Adrenal gland (tissue), 12 donors: ENCODE data around the gene ATG2B. TPM values are rescaled to one million over a fixed set of nuclear protein-coding genes. Genes with fewer than 3 reads are reported as not detected.

ENCODE experiments used
- DNase-seq, 7 donors: peaks; one replicate each; pipeline ENCODE4 v3.0.0-alpha.2; 2019 to 2020
- H3K27ac ChIP-seq, 5 donors: fragments of 200-600 bp; sonication (generic) in 4 of 5; 1 replicate in 3 of 5; 2 replicates in 2 of 5; pipeline versions ENCODE4 v1.5.1 to v1.8.0; 2016 to 2020; ENCODE audit warnings: mild to moderate bottlenecking in 1 of 5
- H3K27me3 ChIP-seq: fragments of 200-600 bp; 2 replicates; pipeline ENCODE4 v1.8.0; 2021
- H3K36me3 ChIP-seq, 2 donors: fragments of 200-600 bp; replicated peaks in 1 of 2; 1 replicate in 1 of 2; 2 replicates in 1 of 2; pipeline versions ENCODE4 v1.5.1 to v1.8.0; 2018 to 2022
- H3K4me1 ChIP-seq, 2 donors: fragments of 200-600 bp; replicated peaks in 1 of 2; 1 replicate in 1 of 2; 2 replicates in 1 of 2; pipeline versions ENCODE4 v1.5.1 to v1.8.0; 2018 to 2021
- H3K4me3 ChIP-seq, 4 donors: fragments of 200-600 bp; sonication (generic) in 3 of 4; one replicate each; pipeline ENCODE4 v1.5.1; 2016 to 2018
- H3K9me3 ChIP-seq, 3 donors: fragments of 200-600 bp; sonication (generic) in 1 of 3; replicated peaks in 1 of 3; 1 replicate in 2 of 3; 2 replicates in 1 of 3; pipeline versions ENCODE4 v1.5.1 to v1.8.0; 2016 to 2021
- POLR2A ChIP-seq, 2 donors: fragments of 450-650 bp; IDR thresholded peaks; one replicate each; pipeline ENCODE4 v1.6.1; 2017; ENCODE audit warnings: antibody characterized with exemption in 2 of 2, mild to moderate bottlenecking in 2 of 2, moderate library complexity in 1 of 2
- WGBS, 4 donors: extraction: QIAGEN DNeasy Blood & Tissue Kit in 2 of 4; methylation state at CpG; one replicate each; pipeline versions ENCODE4 v1.1.5 to v1.1.7; 2013 to 2017; 5-methylcytosine and 5-hydroxymethylcytosine counted together
- intact Hi-C, 2 donors: fragments of 100-400 bp; cut with DNase I; formaldehyde crosslinking; loops; one replicate each; pipeline versions ENCODE4 v1.14.1 to v1.15.0; 2022 to 2023
- polyA plus RNA-seq, 3 donors: library from polyadenylated mRNA; stranded (reverse); fragments of 200-250 nt in 2 of 3; fragments of 350-450 nt in 1 of 3; fragmentation: Illumina TruSeq in 1 of 3; extraction: RNeasy Lipid Tissue Mini Kit (QIAGEN cat#74804) in 1 of 3; gene quantifications; one replicate each; pipeline ENCODE4 v1.2.3, GENCODE V29; 2013 to 2014
- total RNA-seq, 9 donors: library from RNA; depleted of rRNA in 4 of 9; stranded (reverse); fragments of >200 nt in 4 of 9; fragments of 120-200 nt in 1 of 9; fragmentation: NEBNext Ultra II Directional in 1 of 9; extraction: Animal tissue kit (Norgen Biotek cat#: 25700) in 1 of 9; gene quantifications; one replicate each; pipeline versions ENCODE4 v1.1.0 to v1.2.4, GENCODE V29; 2013 to 2023
- TF ChIP-seq, protein P1 (sequence below), 6 experiments: fragments of 450-650 bp in 4 of 6; fragments of 200-600 bp in 2 of 6; sonication (generic) in 1 of 6; IDR thresholded peaks; 1 replicate in 5 of 6; 2 replicates in 1 of 6; pipeline versions ENCODE4 v1.5.1 to v1.8.0; 2016 to 2021; ENCODE audit warnings: antibody characterized with exemption in 6 of 6, mild to moderate bottlenecking in 2 of 6, moderate library complexity in 1 of 6
- donor health status: healthy with polysubstance abuse.
- donor health status: Bipolar disorder and iron deficiency.
- donor health status: DM: yes; HTN: yes; CAD: no.
- donor health status: DM: no; HTN: no; CAD: no.
- donor health status: DM: no; HTN: no; CAD: no.
- donor health status: DM: yes; HTN: yes; CAD: no.

Gene ATG2B
- total and polyA plus RNA-seq, 12 donors, result 8.3 to 34.8 (median 18.5) TPM

- Histone ChIP-seq H3K9me3 (no peaks in the 10 kb centered on the region), H3K36me3 (no peaks in the 10 kb centered on the region), H3K4me1 (no peaks in the 10 kb centered on the region), H3K27ac (no peak overlapping the region), H3K4me3 (no peak overlapping the region), H3K27me3 (no peaks in the 10 kb centered on the region)
- no peak for DNase-seq
- WGBS, 4 donors, result 89 to 92% (median 91%) methylated on average over 10 of the region's 10 CpGs
- TF ChIP-seq, protein P1, sequence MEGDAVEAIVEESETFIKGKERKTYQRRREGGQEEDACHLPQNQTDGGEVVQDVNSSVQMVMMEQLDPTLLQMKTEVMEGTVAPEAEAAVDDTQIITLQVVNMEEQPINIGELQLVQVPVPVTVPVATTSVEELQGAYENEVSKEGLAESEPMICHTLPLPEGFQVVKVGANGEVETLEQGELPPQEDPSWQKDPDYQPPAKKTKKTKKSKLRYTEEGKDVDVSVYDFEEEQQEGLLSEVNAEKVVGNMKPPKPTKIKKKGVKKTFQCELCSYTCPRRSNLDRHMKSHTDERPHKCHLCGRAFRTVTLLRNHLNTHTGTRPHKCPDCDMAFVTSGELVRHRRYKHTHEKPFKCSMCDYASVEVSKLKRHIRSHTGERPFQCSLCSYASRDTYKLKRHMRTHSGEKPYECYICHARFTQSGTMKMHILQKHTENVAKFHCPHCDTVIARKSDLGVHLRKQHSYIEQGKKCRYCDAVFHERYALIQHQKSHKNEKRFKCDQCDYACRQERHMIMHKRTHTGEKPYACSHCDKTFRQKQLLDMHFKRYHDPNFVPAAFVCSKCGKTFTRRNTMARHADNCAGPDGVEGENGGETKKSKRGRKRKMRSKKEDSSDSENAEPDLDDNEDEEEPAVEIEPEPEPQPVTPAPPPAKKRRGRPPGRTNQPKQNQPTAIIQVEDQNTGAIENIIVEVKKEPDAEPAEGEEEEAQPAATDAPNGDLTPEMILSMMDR (IDR thresholded peaks at IDR 0.05), result no peak
- TF ChIP-seq POLR2A (IDR thresholded peaks at IDR 0.05), result no peak
- intact Hi-C loops, result no loop called here
These were observed 121.0 kb downstream of the ATG2B start for GRCh38 chr14:96242126-96242525.

DNA sequence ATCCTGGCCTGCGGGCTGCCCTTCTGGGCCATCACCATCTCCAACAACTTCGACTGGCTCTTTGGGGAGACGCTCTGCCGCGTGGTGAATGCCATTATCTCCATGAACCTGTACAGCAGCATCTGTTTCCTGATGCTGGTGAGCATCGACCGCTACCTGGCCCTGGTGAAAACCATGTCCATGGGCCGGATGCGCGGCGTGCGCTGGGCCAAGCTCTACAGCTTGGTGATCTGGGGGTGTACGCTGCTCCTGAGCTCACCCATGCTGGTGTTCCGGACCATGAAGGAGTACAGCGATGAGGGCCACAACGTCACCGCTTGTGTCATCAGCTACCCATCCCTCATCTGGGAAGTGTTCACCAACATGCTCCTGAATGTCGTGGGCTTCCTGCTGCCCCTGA lies 122.5 kb downstream of the ATG2B start:
- no peaks in the 10 kb centered on the region for H3K9me3 ChIP-seq
- no peak for DNase-seq
- intact Hi-C loops, result no loop called here
- no peak overlapping the region for H3K4me3 ChIP-seq
- WGBS, 4 donors, result 74 to 95% (median 90%) methylated on average over 3 to 18 of the region's 18 CpGs
- H3K27ac ChIP-seq, result no peak overlapping the region
- H3K36me3 ChIP-seq, result no peaks in the 10 kb centered on the region
- TF ChIP-seq, protein P1 (IDR thresholded peaks at IDR 0.05), result no peak
- no peak for TF ChIP-seq POLR2A (IDR thresholded peaks at IDR 0.05)
- no peaks in the 10 kb centered on the region for H3K4me1 ChIP-seq
- H3K27me3 ChIP-seq, result no peaks in the 10 kb centered on the region

DNA sequence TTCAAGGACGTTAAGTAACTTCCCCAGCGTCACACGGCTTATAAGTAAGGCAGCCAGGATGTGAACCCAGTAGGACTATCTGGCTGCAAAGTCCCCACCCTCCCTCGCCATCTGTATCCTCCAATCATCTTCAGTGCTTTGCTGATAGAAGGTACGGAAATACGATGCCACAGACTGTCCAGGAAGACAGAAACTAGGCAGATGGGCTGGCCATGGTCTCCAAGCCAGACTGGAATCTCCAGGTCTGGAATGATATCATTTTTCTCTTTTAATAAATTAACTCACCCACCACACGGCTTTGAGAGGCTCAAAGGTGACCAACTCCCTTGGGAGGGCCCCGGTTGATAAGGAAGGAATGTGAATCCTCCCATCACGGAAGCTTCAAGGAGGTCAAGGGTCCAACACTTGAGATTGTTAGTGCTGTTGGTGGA lies 123.4 kb downstream of the ATG2B start:
- no peak for DNase-seq
- Histone ChIP-seq H3K9me3 (no peaks in the 10 kb centered on the region), H3K36me3 (no peaks in the 10 kb centered on the region), H3K4me3 (no peak overlapping the region), H3K27ac (no peak overlapping the region), H3K27me3 (no peaks in the 10 kb centered on the region), H3K4me1 (no peaks in the 10 kb centered on the region)
- 34 to 63% (median 53%) methylated on average over 9 of the region's 9 CpGs for WGBS, 4 donors
- intact Hi-C loops, result no loop called here
- TF ChIP-seq, protein P1 (IDR thresholded peaks at IDR 0.05), result no peak
- TF ChIP-seq POLR2A (IDR thresholded peaks at IDR 0.05), result no peak

DNA sequence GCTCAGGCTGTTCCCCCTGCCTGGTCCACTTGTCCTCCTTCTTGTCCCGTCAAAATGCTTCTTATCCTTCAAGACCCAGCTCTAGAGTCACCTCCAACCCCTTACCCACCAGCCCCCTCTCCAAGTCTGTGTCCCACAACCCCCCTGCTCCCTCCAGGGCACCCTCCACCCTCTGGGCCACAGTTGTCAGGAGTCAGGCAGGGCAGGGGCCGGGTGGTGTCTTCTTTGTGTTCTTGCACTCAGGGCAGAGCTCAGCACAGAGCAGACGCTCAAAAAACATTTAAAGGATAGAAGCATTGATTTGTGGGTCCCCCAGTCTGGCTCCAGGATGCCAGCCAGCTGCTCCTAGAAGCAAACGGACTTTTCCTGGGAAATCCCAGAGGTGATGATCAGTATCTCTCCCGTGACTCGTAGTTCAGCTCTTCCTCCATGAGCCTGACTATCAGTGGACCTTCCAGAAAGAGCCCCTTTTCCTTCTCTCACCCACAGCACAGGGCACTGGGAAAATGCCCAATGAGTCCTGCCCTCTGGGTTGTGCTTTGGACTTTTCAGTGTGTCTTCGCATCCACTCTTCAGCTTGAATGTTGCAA lies 124.4 kb downstream of the ATG2B start:
- Histone ChIP-seq H3K4me1 (no peaks in the 10 kb centered on the region), H3K9me3 (no peaks in the 10 kb centered on the region), H3K36me3 (no peaks in the 10 kb centered on the region), H3K27ac (no peak overlapping the region), H3K27me3 (no peaks in the 10 kb centered on the region), H3K4me3 (no peak overlapping the region)
- DNase-seq, result no peak
- 55 to 70% (median 65%) methylated on average over 7 of the region's 7 CpGs for WGBS, 4 donors
- TF ChIP-seq, protein P1 (IDR thresholded peaks at IDR 0.05), result no peak
- no peak for TF ChIP-seq POLR2A (IDR thresholded peaks at IDR 0.05)
- intact Hi-C loops, result no loop called here
